ENCODE measurements around the gene POFUT2. TPM values are rescaled to one million over a fixed set of nuclear protein-coding genes. Genes with fewer than 3 reads are reported as not detected.

Gene POFUT2
- total and polyA plus RNA-seq, 2 donors from 2014 or later = 18.3 to 30.2 TPM

GRCh38 chr21:45228171-45228641 is 59.5 kb downstream of the POFUT2 start:
- H3K27me3 ChIP-seq (ENCODE audit: control insufficient read depth, insufficient read depth, low read length) = no peaks in the 10 kb centered on the region
- DNase-seq (no peak), FAIRE-seq (no peak)
- H3K9me3 ChIP-seq (ENCODE audit: control insufficient read depth in 2 of 3, insufficient read depth in 1 of 3, low read length in 3 of 3) = no peaks in the 10 kb centered on the region
- no peak overlapping the region for H3K27ac ChIP-seq (ENCODE audit: low read depth in 2 of 2, low read length in 2 of 2)
- no peak overlapping the region for H3K4me3 ChIP-seq (ENCODE audit: low read length in 3 of 3)
- H3K9ac ChIP-seq (ENCODE audit: low read length in 3 of 3) = no peak overlapping the region
- no peaks in the 10 kb centered on the region for H3K4me1 ChIP-seq (ENCODE audit: control insufficient read depth in 2 of 3, insufficient read depth in 2 of 3, low read depth in 1 of 3, low read length in 3 of 3)
- no peak for TF ChIP-seq CTCF (IDR thresholded peaks at IDR 0.05; ENCODE audit: borderline replicate concordance, extremely low read depth, insufficient read depth)
- H3K36me3 ChIP-seq (ENCODE audit: control insufficient read depth in 2 of 3, insufficient read depth in 3 of 3, low read length in 3 of 3) = no peaks in the 10 kb centered on the region
- intact Hi-C loops (cut with DNase I) = no loop called here

DNA sequence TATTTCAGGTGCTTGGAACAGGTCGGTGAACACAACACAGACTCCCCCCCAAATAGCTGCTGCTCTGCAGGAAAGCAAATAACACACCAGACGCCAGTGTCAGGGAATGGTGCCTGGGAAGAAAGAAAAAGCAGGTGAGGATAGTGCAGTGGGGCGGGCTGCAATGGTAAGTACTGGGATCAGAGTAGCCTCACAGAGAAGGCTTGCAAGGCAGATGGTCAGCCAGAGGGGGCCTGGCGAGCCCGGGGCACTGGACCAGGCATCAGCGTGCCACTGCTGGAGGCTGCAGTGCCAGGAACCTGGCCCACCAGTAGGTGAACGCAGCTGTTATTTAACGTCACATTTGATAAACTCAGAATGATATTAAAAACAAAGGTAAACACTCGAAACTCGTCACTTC is 60.0 kb downstream of the POFUT2 start:
- no peak overlapping the region for H3K4me3 ChIP-seq (ENCODE audit: low read length in 3 of 3)
- no peak overlapping the region for H3K27ac ChIP-seq (ENCODE audit: low read depth in 2 of 2, low read length in 2 of 2)
- H3K9me3 ChIP-seq (ENCODE audit: control insufficient read depth in 2 of 3, insufficient read depth in 1 of 3, low read length in 3 of 3) = no peaks in the 10 kb centered on the region
- intact Hi-C loops (cut with DNase I) = no loop called here
- H3K9ac ChIP-seq (ENCODE audit: low read length in 3 of 3) = no peak overlapping the region
- no peak for DNase-seq
- FAIRE-seq = no peak
- no peaks in the 10 kb centered on the region for H3K36me3 ChIP-seq (ENCODE audit: control insufficient read depth in 2 of 3, insufficient read depth in 3 of 3, low read length in 3 of 3)
- no peaks in the 10 kb centered on the region for H3K4me1 ChIP-seq (ENCODE audit: control insufficient read depth in 2 of 3, insufficient read depth in 2 of 3, low read depth in 1 of 3, low read length in 3 of 3)
- no peaks in the 10 kb centered on the region for H3K27me3 ChIP-seq (ENCODE audit: control insufficient read depth, insufficient read depth, low read length)
- TF ChIP-seq CTCF (IDR thresholded peaks at IDR 0.05; ENCODE audit: borderline replicate concordance, extremely low read depth, insufficient read depth) = no peak

- Histone ChIP-seq H3K27me3 (ENCODE audit: control insufficient read depth, insufficient read depth, low read length) (no peaks in the 10 kb centered on the region), H3K27ac (ENCODE audit: low read depth in 2 of 2, low read length in 2 of 2) (no peak overlapping the region), H3K9ac (ENCODE audit: low read length in 3 of 3) (no peak overlapping the region), H3K4me3 (ENCODE audit: low read length in 3 of 3) (no peak overlapping the region), H3K4me1 (ENCODE audit: control insufficient read depth in 2 of 3, insufficient read depth in 2 of 3, low read depth in 1 of 3, low read length in 3 of 3) (no peaks in the 10 kb centered on the region), H3K36me3 (ENCODE audit: control insufficient read depth in 2 of 3, insufficient read depth in 3 of 3, low read length in 3 of 3) (no peaks in the 10 kb centered on the region), H3K9me3 (ENCODE audit: control insufficient read depth in 2 of 3, insufficient read depth in 1 of 3, low read length in 3 of 3) (no peaks in the 10 kb centered on the region)
- intact Hi-C loops (cut with DNase I) = no loop called here
- no peak for FAIRE-seq
- TF ChIP-seq CTCF (IDR thresholded peaks at IDR 0.05; ENCODE audit: borderline replicate concordance, extremely low read depth, insufficient read depth) = no peak
- no peak for DNase-seq
Observed at GRCh38 chr21:45226540-45227326, 61.0 kb downstream of the POFUT2 start.
